SU-DHL-6 (cell line): ENCODE data around the gene GREB1L.

Experiments used
- H2AFZ ChIP-seq: fragments of 200-600 bp; sonication (generic); 2 replicates; pipeline ENCODE4 v1.6.1; 2014; ENCODE audit warnings: low read depth, mild to moderate bottlenecking, moderate library complexity, mixed read lengths, antibody characterized with exemption, low read length; ENCODE audit not compliant: severe bottlenecking
- H3F3A ChIP-seq: fragments of 200-600 bp; shearing (Covaris generic); 2 replicates; pipeline ENCODE4 v1.6.0; 2016; ENCODE audit warnings: antibody characterized with exemption, mild to moderate bottlenecking; ENCODE audit not compliant: insufficient read depth
- H3K27ac ChIP-seq: fragments of 200-600 bp; sonication (generic); 2 replicates; pipeline ENCODE4 v1.5.1; 2016; ENCODE audit warnings: low read depth, mild to moderate bottlenecking, low read length, moderate library complexity, mixed read lengths
- H3K27me3 ChIP-seq: fragments of 200-600 bp; sonication (generic), shearing (Covaris generic); 2 replicates; pipeline ENCODE4 v1.6.0; 2014; ENCODE audit warnings: mild to moderate bottlenecking, low read length
- H3K36me3 ChIP-seq: fragments of 200-600 bp; sonication (generic); 2 replicates; pipeline ENCODE4 v1.6.1; 2014; ENCODE audit warnings: mild to moderate bottlenecking, low read length, mixed read lengths
- H3K4me2 ChIP-seq: fragments of 300-600, 200-600 bp; shearing (Covaris generic), sonication (generic); 2 replicates; pipeline ENCODE4 v1.6.0; 2014; ENCODE audit warnings: low read length, low read depth, mild to moderate bottlenecking; ENCODE audit not compliant: poor library complexity, severe bottlenecking
- H3K4me3 ChIP-seq: fragments of 200-600 bp; sonication (generic); 2 replicates; pipeline ENCODE4 v1.5.1; 2014; ENCODE audit warnings: antibody characterized with exemption, low read length, mild to moderate bottlenecking, mixed read lengths; ENCODE audit not compliant: insufficient read depth, poor library complexity, severe bottlenecking
- H3K79me2 ChIP-seq: fragments of 200-600 bp; sonication (generic); 2 replicates; pipeline ENCODE4 v1.6.1; 2014; ENCODE audit warnings: mild to moderate bottlenecking, low read length, moderate library complexity; ENCODE audit not compliant: insufficient read depth
- H3K9ac ChIP-seq: fragments of 200-600 bp; sonication (generic); 2 replicates; pipeline ENCODE4 v1.7.0; 2014; ENCODE audit warnings: mild to moderate bottlenecking, low read length
- H3K9me2 ChIP-seq: fragments of 200-600 bp; sonication (generic); replicated peaks from 2 replicates; pipeline ENCODE4 v1.6.1; 2014; ENCODE audit warnings: low read length; ENCODE audit not compliant: insufficient read depth
- H3K9me3 ChIP-seq: fragments of 200-600 bp; sonication (generic); 2 replicates; pipeline ENCODE4 v1.6.1; 2014; ENCODE audit warnings: low read length, mixed read lengths; ENCODE audit not compliant: insufficient read depth
- H4K20me1 ChIP-seq: fragments of 200-600 bp; sonication (generic); 2 replicates; pipeline ENCODE4 v1.6.1; 2014; ENCODE audit warnings: low read depth, mild to moderate bottlenecking, antibody characterized with exemption, low read length, moderate library complexity, mixed read lengths
- EZH2phosphoT487 ChIP-seq: fragments of 200-600 bp; sonication (generic), shearing (Covaris generic); conservative IDR thresholded peaks from 2 replicates; pipeline ENCODE4 v1.6.1; 2018; ENCODE audit warnings: mild to moderate bottlenecking, antibody characterized with exemption, low read length, moderate library complexity, mixed read lengths
- TF ChIP-seq, protein P1 (sequence below): fragments of 200-600 bp; sonication (generic); IDR thresholded peaks from one replicate; pipeline ENCODE4 v1.5.1; 2017; ENCODE audit warnings: antibody characterized with exemption, mild to moderate bottlenecking, low read length, moderate library complexity; ENCODE audit not compliant: insufficient read depth, poor library complexity, severe bottlenecking

The GREB1L gene

DNA sequence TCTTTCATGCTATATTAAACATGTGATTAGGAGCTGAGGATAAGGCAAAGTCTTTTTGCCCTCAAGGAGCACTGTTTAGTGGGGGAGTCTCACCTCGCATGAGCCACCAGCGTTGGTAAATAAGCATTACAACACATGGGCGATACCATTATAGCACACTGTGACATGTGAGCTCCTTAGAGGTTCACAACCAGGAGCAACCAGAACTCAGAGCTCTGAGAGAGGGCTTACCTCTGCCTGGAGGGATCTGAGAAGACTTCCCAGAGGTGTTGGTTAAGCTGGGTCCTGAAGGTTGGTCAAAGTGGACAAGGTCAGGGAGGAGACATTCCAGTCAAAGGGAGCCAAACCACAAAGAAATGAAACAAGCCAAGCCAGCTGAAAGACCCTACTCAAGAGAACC, 199.6 kb downstream of the GREB1L start:
- no peak overlapping the region for H3K27ac ChIP-seq
- H3F3A ChIP-seq = no peaks in the 10 kb centered on the region
- H3K27me3 ChIP-seq = no peaks in the 10 kb centered on the region
- no peak overlapping the region for H3K4me2 ChIP-seq
- H2AFZ ChIP-seq = no peak overlapping the region
- no peaks in the 10 kb centered on the region for H3K9me3 ChIP-seq
- H3K9me2 ChIP-seq = no peaks in the 10 kb centered on the region
- H3K9ac ChIP-seq = no peak overlapping the region
- H3K79me2 ChIP-seq = no peaks in the 10 kb centered on the region
- H3K4me3 ChIP-seq = no peak overlapping the region
- TF ChIP-seq, protein P1, sequence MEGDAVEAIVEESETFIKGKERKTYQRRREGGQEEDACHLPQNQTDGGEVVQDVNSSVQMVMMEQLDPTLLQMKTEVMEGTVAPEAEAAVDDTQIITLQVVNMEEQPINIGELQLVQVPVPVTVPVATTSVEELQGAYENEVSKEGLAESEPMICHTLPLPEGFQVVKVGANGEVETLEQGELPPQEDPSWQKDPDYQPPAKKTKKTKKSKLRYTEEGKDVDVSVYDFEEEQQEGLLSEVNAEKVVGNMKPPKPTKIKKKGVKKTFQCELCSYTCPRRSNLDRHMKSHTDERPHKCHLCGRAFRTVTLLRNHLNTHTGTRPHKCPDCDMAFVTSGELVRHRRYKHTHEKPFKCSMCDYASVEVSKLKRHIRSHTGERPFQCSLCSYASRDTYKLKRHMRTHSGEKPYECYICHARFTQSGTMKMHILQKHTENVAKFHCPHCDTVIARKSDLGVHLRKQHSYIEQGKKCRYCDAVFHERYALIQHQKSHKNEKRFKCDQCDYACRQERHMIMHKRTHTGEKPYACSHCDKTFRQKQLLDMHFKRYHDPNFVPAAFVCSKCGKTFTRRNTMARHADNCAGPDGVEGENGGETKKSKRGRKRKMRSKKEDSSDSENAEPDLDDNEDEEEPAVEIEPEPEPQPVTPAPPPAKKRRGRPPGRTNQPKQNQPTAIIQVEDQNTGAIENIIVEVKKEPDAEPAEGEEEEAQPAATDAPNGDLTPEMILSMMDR = no peak
- TF ChIP-seq EZH2phosphoT487 = no peak
- no peaks in the 10 kb centered on the region for H4K20me1 ChIP-seq
- H3K36me3 ChIP-seq = no peaks in the 10 kb centered on the region

DNA sequence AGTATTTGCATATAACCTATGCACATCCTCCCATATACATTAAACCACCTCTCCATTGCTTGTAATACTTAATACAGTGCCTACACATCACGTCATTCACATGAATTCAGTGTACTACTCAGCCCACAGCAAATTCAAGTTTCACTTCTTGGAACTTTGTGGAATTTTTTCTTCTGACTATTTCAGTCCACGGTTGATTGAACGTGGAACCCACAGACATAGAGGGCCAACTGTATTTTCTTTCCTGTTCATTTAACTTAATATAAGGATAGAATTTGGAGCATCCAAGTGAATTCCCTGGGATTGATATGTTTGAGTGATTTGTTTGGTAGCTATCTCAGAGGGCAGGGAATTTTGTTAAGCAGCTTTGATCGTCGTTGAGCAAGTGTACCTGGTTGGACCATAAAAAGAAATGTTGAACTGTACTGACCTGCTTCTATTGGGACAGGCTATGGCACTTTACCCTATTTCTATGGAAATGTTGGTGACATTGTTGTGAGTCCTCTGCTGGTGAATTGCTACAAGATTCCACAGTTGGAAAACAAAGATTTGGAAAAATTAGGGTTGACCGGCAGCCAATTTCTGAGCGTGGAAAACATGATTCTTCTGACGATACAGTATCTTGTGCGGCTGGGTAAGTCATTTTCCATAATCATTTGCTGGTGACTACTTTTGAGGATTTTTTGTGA, 201.9 kb downstream of the GREB1L start:
- TF ChIP-seq, protein P1 = no peak
- TF ChIP-seq EZH2phosphoT487 = no peak
- no peaks in the 10 kb centered on the region for H3F3A ChIP-seq
- no peaks in the 10 kb centered on the region for H3K9me3 ChIP-seq
- no peaks in the 10 kb centered on the region for H4K20me1 ChIP-seq
- H3K9ac ChIP-seq = no peak overlapping the region
- no peak overlapping the region for H3K4me3 ChIP-seq
- H3K9me2 ChIP-seq = no peaks in the 10 kb centered on the region
- no peak overlapping the region for H3K27ac ChIP-seq
- H3K27me3 ChIP-seq = no peaks in the 10 kb centered on the region
- H3K36me3 ChIP-seq = no peaks in the 10 kb centered on the region
- no peak overlapping the region for H2AFZ ChIP-seq
- no peaks in the 10 kb centered on the region for H3K79me2 ChIP-seq
- no peak overlapping the region for H3K4me2 ChIP-seq

DNA sequence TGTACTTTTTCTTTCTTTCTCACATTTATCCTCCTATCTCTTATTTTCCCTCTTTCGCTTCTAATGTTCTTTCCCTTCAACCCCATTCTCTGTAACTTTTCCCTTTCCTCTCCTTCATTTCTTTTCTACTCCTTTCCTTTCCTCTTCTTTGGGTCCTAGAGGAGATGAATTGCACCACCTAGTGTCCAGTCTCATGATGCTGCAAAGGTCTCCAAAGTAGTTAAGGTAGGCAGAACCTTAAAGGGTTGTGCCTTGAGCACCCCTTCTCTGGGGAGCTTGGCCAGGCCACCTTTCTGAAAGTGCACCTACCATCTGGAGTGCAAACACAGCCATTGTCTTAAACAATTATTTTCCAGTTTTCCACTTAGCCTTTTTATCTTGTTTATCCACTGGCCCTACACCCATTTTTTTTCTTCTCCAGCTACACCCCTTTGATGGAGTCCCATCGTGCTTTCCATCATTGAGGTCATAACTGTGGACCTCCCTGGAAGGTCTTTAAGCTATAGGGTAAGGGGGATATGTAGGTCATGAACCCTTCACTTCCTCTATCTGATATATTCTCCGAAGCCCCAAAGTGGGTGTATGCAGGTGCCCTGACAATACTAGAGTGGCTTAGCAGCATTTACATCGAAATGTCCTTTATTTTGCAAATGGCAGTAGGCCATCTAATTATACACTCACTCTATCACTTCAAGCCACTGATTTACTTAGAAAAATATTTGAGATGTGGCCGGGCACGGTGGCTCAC, 202.6 kb downstream of the GREB1L start:
- Histone ChIP-seq H3K27me3 (no peaks in the 10 kb centered on the region), H2AFZ (no peak overlapping the region), H3K27ac (no peak overlapping the region), H3K79me2 (no peaks in the 10 kb centered on the region), H4K20me1 (no peaks in the 10 kb centered on the region), H3K36me3 (no peaks in the 10 kb centered on the region), H3K9me2 (no peaks in the 10 kb centered on the region), H3K4me2 (no peak overlapping the region), H3F3A (no peaks in the 10 kb centered on the region), H3K9ac (no peak overlapping the region), H3K9me3 (no peaks in the 10 kb centered on the region), H3K4me3 (no peak overlapping the region)
- no peak for TF ChIP-seq EZH2phosphoT487
- TF ChIP-seq, protein P1 = peak; percentile 92
